ENCODE measurements around the gene C16orf74.

DNA sequence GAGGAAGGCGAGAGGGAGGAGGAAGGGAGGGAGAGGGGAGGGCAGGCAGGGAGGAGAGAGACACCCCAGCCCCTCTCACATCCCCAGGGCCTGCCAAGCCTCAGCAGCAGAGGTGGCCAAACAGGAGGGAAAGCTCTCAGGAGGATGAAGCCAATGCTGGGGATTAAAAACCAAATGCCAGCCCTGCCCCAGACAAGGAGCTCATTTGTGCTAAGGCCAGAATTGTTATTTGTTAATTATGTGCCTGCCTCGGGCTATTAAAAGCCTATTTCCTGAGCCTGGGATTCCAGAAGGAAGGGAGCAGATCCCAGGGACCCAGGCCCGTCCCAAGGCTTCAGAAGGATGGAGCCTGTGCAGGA, 34.2 kb downstream of the C16orf74 start:
- TF ChIP-seq, protein P1, sequence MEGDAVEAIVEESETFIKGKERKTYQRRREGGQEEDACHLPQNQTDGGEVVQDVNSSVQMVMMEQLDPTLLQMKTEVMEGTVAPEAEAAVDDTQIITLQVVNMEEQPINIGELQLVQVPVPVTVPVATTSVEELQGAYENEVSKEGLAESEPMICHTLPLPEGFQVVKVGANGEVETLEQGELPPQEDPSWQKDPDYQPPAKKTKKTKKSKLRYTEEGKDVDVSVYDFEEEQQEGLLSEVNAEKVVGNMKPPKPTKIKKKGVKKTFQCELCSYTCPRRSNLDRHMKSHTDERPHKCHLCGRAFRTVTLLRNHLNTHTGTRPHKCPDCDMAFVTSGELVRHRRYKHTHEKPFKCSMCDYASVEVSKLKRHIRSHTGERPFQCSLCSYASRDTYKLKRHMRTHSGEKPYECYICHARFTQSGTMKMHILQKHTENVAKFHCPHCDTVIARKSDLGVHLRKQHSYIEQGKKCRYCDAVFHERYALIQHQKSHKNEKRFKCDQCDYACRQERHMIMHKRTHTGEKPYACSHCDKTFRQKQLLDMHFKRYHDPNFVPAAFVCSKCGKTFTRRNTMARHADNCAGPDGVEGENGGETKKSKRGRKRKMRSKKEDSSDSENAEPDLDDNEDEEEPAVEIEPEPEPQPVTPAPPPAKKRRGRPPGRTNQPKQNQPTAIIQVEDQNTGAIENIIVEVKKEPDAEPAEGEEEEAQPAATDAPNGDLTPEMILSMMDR (IDR thresholded peaks at IDR 0.05): no peak
- TF ChIP-seq POLR2A (IDR thresholded peaks at IDR 0.05): no peak
- TF ChIP-seq EP300 (IDR thresholded peaks at IDR 0.05): no peak

All from ovary (tissue), 3 donors.